IgD-negative memory B cell (primary cell): ENCODE data around the gene GRIK3. TPM values are rescaled to one million over a fixed set of nuclear protein-coding genes. Genes with fewer than 3 reads are reported as not detected.

Source experiments
- H3K27ac Mint-ChIP-seq, 3 donors: one replicate each; pipeline ENCODE4 v1.8.0; 2020 to 2022; ENCODE audit warnings: mild to moderate bottlenecking in 3 of 3, mixed read lengths in 3 of 3, moderate library complexity in 1 of 3
- H3K27me3 Mint-ChIP-seq: one replicate; pipeline ENCODE4 v1.8.0; 2021; ENCODE audit warnings: mixed read lengths
- H3K36me3 Mint-ChIP-seq: one replicate; pipeline ENCODE4 v1.8.0; 2020; ENCODE audit warnings: mild to moderate bottlenecking, mixed read lengths
- H3K4me1 Mint-ChIP-seq, 3 donors: one replicate each; pipeline ENCODE4 v1.8.0; 2020 to 2022; ENCODE audit warnings: mixed read lengths in 3 of 3, mild to moderate bottlenecking in 1 of 3
- H3K4me3 Mint-ChIP-seq, 4 donors: one replicate each; pipeline ENCODE4 v1.8.0; 2020 to 2022; ENCODE audit warnings: mild to moderate bottlenecking in 4 of 4, mixed read lengths in 4 of 4, moderate library complexity in 3 of 4
- H3K9me3 Mint-ChIP-seq, 3 donors: one replicate each; pipeline ENCODE4 v1.8.0; 2020 to 2021; ENCODE audit warnings: mixed read lengths in 3 of 3, mild to moderate bottlenecking in 1 of 3
- polyA plus RNA-seq: library from polyadenylated mRNA; unstranded; fragments of 300-500 nt; fragmentation: Illumina TruSeq; gene quantifications from one replicate; pipeline ENCODE4 v1.2.3, GENCODE V29; 2021

GRIK3 gene
- polyA plus RNA-seq, 1 donor from 2014 or later, result 0.56 TPM

- Mint-ChIP-seq H3K27me3 (peaks cover 10% of the 10 kb centered on the region), H3K9me3 (no peaks in the 10 kb centered on the region), H3K4me3 (no peak overlapping the region), H3K27ac (peak overlapping the region in 1 of 3 donors; percentile 15), H3K36me3 (peaks cover 5% of the 10 kb centered on the region), H3K4me1 (no peaks in the 10 kb centered on the region)
These were observed 22.1 kb downstream of the GRIK3 start for GRCh38 chr1:37012226-37012625.

GRCh38 chr1:37010011-37010410 lies 24.3 kb downstream of the GRIK3 start:
- Mint-ChIP-seq H3K36me3 (peaks cover 5% of the 10 kb centered on the region), H3K27me3 (peaks cover 9% of the 10 kb centered on the region), H3K4me1 (no peaks in the 10 kb centered on the region), H3K9me3 (no peaks in the 10 kb centered on the region), H3K27ac (no peak overlapping the region), H3K4me3 (no peak overlapping the region)

GRCh38 chr1:37009521-37009920 lies 24.8 kb downstream of the GRIK3 start:
- Mint-ChIP-seq H3K36me3 (peaks cover 5% of the 10 kb centered on the region), H3K4me1 (peaks cover 0 to under 1% (median 0%) of the 10 kb centered on the region in 3 donors), H3K27ac (no peak overlapping the region), H3K4me3 (no peak overlapping the region), H3K27me3 (peaks cover 10% of the 10 kb centered on the region), H3K9me3 (no peaks in the 10 kb centered on the region)

- no peaks in the 10 kb centered on the region for H3K9me3 Mint-ChIP-seq
- peaks cover 0 to 11% (median 0%) of the 10 kb centered on the region in 3 donors for H3K4me1 Mint-ChIP-seq
- H3K4me3 Mint-ChIP-seq, result no peak overlapping the region
- H3K27me3 Mint-ChIP-seq, result peaks cover 6% of the 10 kb centered on the region
- peaks cover 3% of the 10 kb centered on the region for H3K36me3 Mint-ChIP-seq
- H3K27ac Mint-ChIP-seq, result no peak overlapping the region
These were observed 28.0 kb downstream of the GRIK3 start for GRCh38 chr1:37006132-37006868.

- Mint-ChIP-seq H3K27ac (no peak overlapping the region), H3K9me3 (no peaks in the 10 kb centered on the region), H3K27me3 (peaks cover 4% of the 10 kb centered on the region), H3K4me1 (peaks cover 0 to 11% (median 0%) of the 10 kb centered on the region in 3 donors), H3K4me3 (no peak overlapping the region), H3K36me3 (peaks cover 2% of the 10 kb centered on the region)
These were observed 31.4 kb downstream of the GRIK3 start for GRCh38 chr1:37002898-37003297.

GRCh38 chr1:37001703-37002102 lies 32.6 kb downstream of the GRIK3 start:
- H3K9me3 Mint-ChIP-seq, result peaks cover 0 to 3% (median 0%) of the 10 kb centered on the region in 3 donors
- H3K36me3 Mint-ChIP-seq, result no peaks in the 10 kb centered on the region
- no peak overlapping the region for H3K27ac Mint-ChIP-seq
- H3K4me3 Mint-ChIP-seq, result no peak overlapping the region
- H3K27me3 Mint-ChIP-seq, result peaks cover 3% of the 10 kb centered on the region
- H3K4me1 Mint-ChIP-seq, result peaks cover 0 to 11% (median 0%) of the 10 kb centered on the region in 3 donors

- H3K9me3 Mint-ChIP-seq, result peaks cover 0 to 3% (median 0%) of the 10 kb centered on the region in 3 donors
- H3K27ac Mint-ChIP-seq, result no peak overlapping the region
- H3K4me3 Mint-ChIP-seq, result no peak overlapping the region
- H3K4me1 Mint-ChIP-seq, result peaks cover 0 to 1% (median 0%) of the 10 kb centered on the region in 3 donors
- H3K27me3 Mint-ChIP-seq, result peaks cover 8% of the 10 kb centered on the region
- H3K36me3 Mint-ChIP-seq, result no peaks in the 10 kb centered on the region
These were observed 38.2 kb downstream of the GRIK3 start for GRCh38 chr1:36996106-36996505.

GRCh38 chr1:36994868-36995267 lies 39.4 kb downstream of the GRIK3 start:
- Mint-ChIP-seq H3K27me3 (peaks cover 11% of the 10 kb centered on the region), H3K4me3 (no peak overlapping the region)

GRCh38 chr1:36994294-36994693 lies 40.0 kb downstream of the GRIK3 start:
- H3K27me3 Mint-ChIP-seq, result peaks cover 11% of the 10 kb centered on the region
- no peak overlapping the region for H3K27ac Mint-ChIP-seq
- peaks cover 0 to 1% (median 0%) of the 10 kb centered on the region in 3 donors for H3K4me1 Mint-ChIP-seq
- peaks cover 0 to 3% (median 0%) of the 10 kb centered on the region in 3 donors for H3K9me3 Mint-ChIP-seq
- no peak overlapping the region for H3K4me3 Mint-ChIP-seq
- H3K36me3 Mint-ChIP-seq, result no peaks in the 10 kb centered on the region

More at GRCh38 chr1:36994868-36995267, 39.4 kb downstream of the GRIK3 start:
- no peaks in the 10 kb centered on the region for H3K36me3 Mint-ChIP-seq
- H3K9me3 Mint-ChIP-seq, result peaks cover 0 to 3% (median 0%) of the 10 kb centered on the region in 3 donors
- H3K4me1 Mint-ChIP-seq, result peaks cover 0 to 1% (median 0%) of the 10 kb centered on the region in 3 donors
- no peak overlapping the region for H3K27ac Mint-ChIP-seq

GRCh38 chr1:36992139-36992943 lies 42.0 kb downstream of the GRIK3 start:
- H3K36me3 Mint-ChIP-seq, result no peaks in the 10 kb centered on the region

GRCh38 chr1:36991551-36991950 lies 42.8 kb downstream of the GRIK3 start:
- Mint-ChIP-seq H3K9me3 (no peaks in the 10 kb centered on the region), H3K27ac (peak overlapping the region in 1 of 3 donors; percentile 61), H3K36me3 (no peaks in the 10 kb centered on the region), H3K4me1 (peaks cover 0 to 2% (median 0%) of the 10 kb centered on the region in 3 donors), H3K4me3 (no peak overlapping the region), H3K27me3 (peaks cover 16% of the 10 kb centered on the region)

More at GRCh38 chr1:36992139-36992943, 42.0 kb downstream of the GRIK3 start:
- peak overlapping the region in 1 of 4 donors; percentile 20 for H3K4me3 Mint-ChIP-seq
- H3K27ac Mint-ChIP-seq, result no peak overlapping the region
- H3K4me1 Mint-ChIP-seq, result peaks cover 0 to 2% (median 0%) of the 10 kb centered on the region in 3 donors
- peaks cover 16% of the 10 kb centered on the region for H3K27me3 Mint-ChIP-seq
- H3K9me3 Mint-ChIP-seq, result peaks cover 0 to 3% (median 0%) of the 10 kb centered on the region in 3 donors

- no peak overlapping the region for H3K4me3 Mint-ChIP-seq
- H3K27ac Mint-ChIP-seq, result peak overlapping the region in 1 of 3 donors; percentile 61
- peaks cover 16% of the 10 kb centered on the region for H3K27me3 Mint-ChIP-seq
- H3K9me3 Mint-ChIP-seq, result no peaks in the 10 kb centered on the region
- peaks cover 0 to 2% (median 0%) of the 10 kb centered on the region in 3 donors for H3K4me1 Mint-ChIP-seq
- no peaks in the 10 kb centered on the region for H3K36me3 Mint-ChIP-seq
These were observed 43.4 kb downstream of the GRIK3 start for GRCh38 chr1:36990928-36991327.

- Mint-ChIP-seq H3K4me1 (peaks cover 0 to 2% (median 0%) of the 10 kb centered on the region in 3 donors), H3K27me3 (peaks cover 16% of the 10 kb centered on the region), H3K27ac (no peak overlapping the region)
These were observed 45.1 kb downstream of the GRIK3 start for GRCh38 chr1:36989241-36989640.

GRCh38 chr1:36988741-36989193 lies 45.5 kb downstream of the GRIK3 start:
- H3K27me3 Mint-ChIP-seq, result peaks cover 16% of the 10 kb centered on the region
- peaks cover 0 to 2% (median 0%) of the 10 kb centered on the region in 3 donors for H3K4me1 Mint-ChIP-seq
- H3K27ac Mint-ChIP-seq, result no peak overlapping the region
- H3K9me3 Mint-ChIP-seq, result no peaks in the 10 kb centered on the region
- H3K4me3 Mint-ChIP-seq, result no peak overlapping the region
- H3K36me3 Mint-ChIP-seq, result no peaks in the 10 kb centered on the region

More at GRCh38 chr1:36989241-36989640, 45.1 kb downstream of the GRIK3 start:
- H3K9me3 Mint-ChIP-seq, result no peaks in the 10 kb centered on the region
- no peaks in the 10 kb centered on the region for H3K36me3 Mint-ChIP-seq
- no peak overlapping the region for H3K4me3 Mint-ChIP-seq

- H3K4me3 Mint-ChIP-seq, result no peak overlapping the region
- no peak overlapping the region for H3K27ac Mint-ChIP-seq
- H3K27me3 Mint-ChIP-seq, result peaks cover 17% of the 10 kb centered on the region
- peaks cover 0 to 4% (median 0%) of the 10 kb centered on the region in 3 donors for H3K4me1 Mint-ChIP-seq
- no peaks in the 10 kb centered on the region for H3K9me3 Mint-ChIP-seq
- H3K36me3 Mint-ChIP-seq, result no peaks in the 10 kb centered on the region
These were observed 46.0 kb downstream of the GRIK3 start for GRCh38 chr1:36988321-36988720.
